Fibroblast of lung (primary cell): ENCODE results near the gene TMEM8B. TPM values are rescaled to one million over a fixed set of nuclear protein-coding genes. Genes with fewer than 3 reads are reported as not detected.

Experiments
- DNase-seq, 2 donors: peaks; one replicate each; pipeline versions ENCODE4 v3.0.0 to v3.0.0-alpha.2; 2010; ENCODE audit warnings: low read depth in 2 of 2
- H2AFZ ChIP-seq: 2 replicates; pipeline ENCODE4 v1.5.1; 2012; ENCODE audit warnings: low read length, control low read depth, inconsistent platforms
- H3K27ac ChIP-seq: 2 replicates; pipeline ENCODE4 v1.5.1; 2011; ENCODE audit warnings: low read length, control low read depth; ENCODE audit not compliant: insufficient read depth
- H3K27me3 ChIP-seq: 2 replicates; pipeline ENCODE4 v1.5.1; 2011; ENCODE audit warnings: mild to moderate bottlenecking, low read length; ENCODE audit not compliant: control insufficient read depth, insufficient read depth
- H3K36me3 ChIP-seq: 2 replicates; pipeline ENCODE4 v1.5.1; 2011; ENCODE audit warnings: low read length; ENCODE audit not compliant: control insufficient read depth, insufficient read depth
- H3K4me1 ChIP-seq: 2 replicates; pipeline ENCODE4 v1.5.1; 2011; ENCODE audit warnings: low read length; ENCODE audit not compliant: control insufficient read depth, insufficient read depth; ENCODE audit errors: extremely low read depth
- H3K4me2 ChIP-seq: 2 replicates; pipeline ENCODE4 v1.5.1; 2011; ENCODE audit warnings: low read length, control low read depth; ENCODE audit not compliant: insufficient read depth; ENCODE audit errors: extremely low read depth
- H3K4me3 ChIP-seq, 4 experiments: fragments of 200-600 bp in 1 of 4; sonication (generic) in 1 of 4; replicated peaks in 1 of 4; 2 replicates each; pipeline ENCODE4 v1.5.1; 2011 to 2016; ENCODE audit warnings: low read length in 4 of 4, low read depth in 3 of 4, mild to moderate bottlenecking in 3 of 4, control low read depth in 2 of 4, inconsistent platforms in 1 of 4, mixed read lengths in 1 of 4; ENCODE audit not compliant: insufficient read depth in 1 of 4; ENCODE audit errors: control extremely low read depth in 1 of 4
- H3K79me2 ChIP-seq: 2 replicates; pipeline ENCODE4 v1.5.1; 2012; ENCODE audit warnings: mild to moderate bottlenecking, low read length, inconsistent platforms; ENCODE audit not compliant: control insufficient read depth, insufficient read depth
- H3K9ac ChIP-seq: 2 replicates; pipeline ENCODE4 v1.5.1; 2011; ENCODE audit warnings: mild to moderate bottlenecking, low read length, control low read depth; ENCODE audit not compliant: insufficient read depth
- H3K9me3 ChIP-seq: 2 replicates; pipeline ENCODE4 v1.5.1; 2012; ENCODE audit warnings: low read depth, low read length; ENCODE audit not compliant: control insufficient read depth, insufficient read depth
- H4K20me1 ChIP-seq: 2 replicates; pipeline ENCODE4 v1.5.1; 2011; ENCODE audit warnings: low read length; ENCODE audit not compliant: control insufficient read depth, insufficient read depth; ENCODE audit errors: extremely low read depth
- CTCF ChIP-seq, 2 donors: IDR thresholded peaks in 1 of 2; conservative IDR thresholded peaks in 1 of 2; 1 replicate in 1 of 2; 2 replicates in 1 of 2; pipeline ENCODE4 v1.5.1; 2011 to 2012; ENCODE audit warnings: low read length in 2 of 2, control low read depth in 1 of 2, inconsistent platforms in 1 of 2, low read depth in 1 of 2, mild to moderate bottlenecking in 1 of 2
- EZH2 ChIP-seq: IDR thresholded peaks from 2 replicates; pipeline ENCODE4 v1.5.1; 2012; ENCODE audit warnings: low read length, control low read depth, mild to moderate bottlenecking; ENCODE audit errors: missing control alignments
- polyA plus RNA-seq, 2 donors: library from polyadenylated mRNA; depleted of rRNA in 1 of 2; stranded (reverse) in 1 of 2; unstranded in 1 of 2; fragments of >200 nt; gene quantifications; 2 replicates each; pipeline ENCODE4 v1.2.1, GENCODE V29; 2011 to 2012; ENCODE audit warnings: missing spikeins in 1 of 2
- total RNA-seq: library from RNA; depleted of rRNA; stranded (reverse); fragments of >200 nt; gene quantifications from 2 replicates; pipeline ENCODE4 v1.2.1, GENCODE V29; 2014

TMEM8B gene
- total and polyA plus RNA-seq, 2 donors (not counting 1 experiment from before 2014, with no cell fraction given), result 2.7 to 3.0 TPM

GRCh38 chr9:35814106-35814840 is 14.8 kb upstream of the TMEM8B start:
- Histone ChIP-seq H3K4me3 (peak overlapping the region; percentile 62 to 90 (median 81)), H3K79me2 (no peaks in the 10 kb centered on the region), H4K20me1 (no peaks in the 10 kb centered on the region), H3K9me3 (no peaks in the 10 kb centered on the region), H2AFZ (peak overlapping the region; percentile 67), H3K27me3 (peaks cover 2% of the 10 kb centered on the region), H3K9ac (peak overlapping the region; percentile 80), H3K4me2 (peak overlapping the region; percentile 90), H3K27ac (peak overlapping the region; percentile 83), H3K36me3 (no peaks in the 10 kb centered on the region), H3K4me1 (peaks cover 12% of the 10 kb centered on the region)
- DNase-seq, result peak; percentile 41 to 64
- peak in 1 of 2 donors; percentile 40 for TF ChIP-seq CTCF (conservative IDR thresholded peaks at IDR 0.05 in 1 of 2, IDR thresholded peaks at IDR 0.05 in 1 of 2; ENCODE audit: low read depth in 1 of 2, low read length in 2 of 2)
- TF ChIP-seq EZH2, result no peak

- Histone ChIP-seq H3K79me2 (no peaks in the 10 kb centered on the region), H3K4me1 (peaks cover 12% of the 10 kb centered on the region)
- TF ChIP-seq CTCF (conservative IDR thresholded peaks at IDR 0.05 in 1 of 2, IDR thresholded peaks at IDR 0.05 in 1 of 2; ENCODE audit: low read depth in 1 of 2, low read length in 2 of 2) (no peak), EZH2 (no peak)
Measured at GRCh38 chr9:35814841-35815543, 14.0 kb upstream of the TMEM8B start, which contains the start of gene HINT2. TSS of gene HINT2 (minus strand) at chr9:35815042. CDS start at chr9:35814979, 63 bp downstream.

GRCh38 chr9:35816708-35817107 is 12.3 kb upstream of the TMEM8B start:
- H3K4me2 ChIP-seq, result no peak overlapping the region
- peaks cover 11% of the 10 kb centered on the region for H3K4me1 ChIP-seq
- peaks cover 2% of the 10 kb centered on the region for H3K27me3 ChIP-seq
- no peak overlapping the region for H2AFZ ChIP-seq
- H3K79me2 ChIP-seq, result no peaks in the 10 kb centered on the region
- no peak overlapping the region for H3K9ac ChIP-seq
- no peaks in the 10 kb centered on the region for H3K9me3 ChIP-seq
- no peak overlapping the region for H3K4me3 ChIP-seq
- H4K20me1 ChIP-seq, result no peaks in the 10 kb centered on the region
- H3K36me3 ChIP-seq, result no peaks in the 10 kb centered on the region
- H3K27ac ChIP-seq, result no peak overlapping the region
- TF ChIP-seq EZH2 (no peak), CTCF (conservative IDR thresholded peaks at IDR 0.05 in 1 of 2, IDR thresholded peaks at IDR 0.05 in 1 of 2; ENCODE audit: low read depth in 1 of 2, low read length in 2 of 2) (no peak)
- DNase-seq, result no peak

More at GRCh38 chr9:35814841-35815543, 14.0 kb upstream of the TMEM8B start, which contains the start of gene HINT2:
- Histone ChIP-seq H3K4me2 (peak within 1 kb of the TSS; percentile 90), H3K27me3 (peaks cover 2% of the 10 kb centered on the region), H3K36me3 (no peaks in the 10 kb centered on the region), H4K20me1 (no peaks in the 10 kb centered on the region), H3K9me3 (no peaks in the 10 kb centered on the region), H3K27ac (peak within 1 kb of the TSS; percentile 83), H2AFZ (peak within 1 kb of the TSS; percentile 67), H3K4me3 (peak within 1 kb of the TSS; percentile 69 to 90 (median 81)), H3K9ac (peak within 1 kb of the TSS; percentile 80)
- DNase-seq, result peak; percentile 99
